Activated CD8-positive, alpha-beta T cell treated with anti-CD3 and anti-CD28 coated beads for 36 hours (primary cell): ENCODE data around the gene HECTD1. TPM values are rescaled to one million over a fixed set of nuclear protein-coding genes. Genes with fewer than 3 reads are reported as not detected.
"Not testable (repeated sequence)": the region's sequence is repeated elsewhere in the genome, so short reads cannot be mapped to it uniquely, and the experiment has no call there.

Source experiments
- ATAC-seq: fragments of 200-7000 bp; cut with Tn5 transposase; one replicate; pipeline ENCODE4 v1.10.0; 2021; ENCODE audit warnings: mild to moderate bottlenecking, moderate library complexity
- CTCF ChIA-PET: fragments of 350-600 bp; sonication (Branson Sonifier 250); formaldehyde crosslinking; loops from one replicate; lab custom pipeline; 2021; ENCODE audit warnings: antibody characterized with exemption; lab: Charles Lee
- POLR2A ChIA-PET: fragments of 350-600 bp; sonication (Branson Sonifier 250); formaldehyde crosslinking; loops from one replicate; lab custom pipeline; 2021; ENCODE audit warnings: antibody characterized with exemption; lab: Charles Lee
- DNase-seq: peaks from one replicate; pipeline ENCODE4 v3.0.0-alpha.2; 2020
- H3K27ac Mint-ChIP-seq: one replicate; pipeline ENCODE4 v1.8.0; 2021; ENCODE audit warnings: mild to moderate bottlenecking, mixed read lengths
- H3K27me3 Mint-ChIP-seq: one replicate; pipeline ENCODE4 v1.8.0; 2021; ENCODE audit warnings: mixed read lengths
- H3K36me3 Mint-ChIP-seq: one replicate; pipeline ENCODE4 v1.8.0; 2021; ENCODE audit warnings: low read depth, mixed read lengths
- H3K4me1 Mint-ChIP-seq: one replicate; pipeline ENCODE4 v1.8.0; 2021; ENCODE audit warnings: low read depth, mixed read lengths
- H3K4me3 Mint-ChIP-seq: one replicate; pipeline ENCODE4 v1.8.0; 2021; ENCODE audit warnings: mild to moderate bottlenecking, moderate library complexity, mixed read lengths
- H3K9me3 Mint-ChIP-seq: one replicate; pipeline ENCODE4 v1.8.0; 2021; ENCODE audit warnings: mixed read lengths
- intact Hi-C: fragments of 100-400 bp; cut with micrococcal nuclease; formaldehyde crosslinking; loops from one replicate; pipeline ENCODE4 v1.10.0; 2022
- total RNA-seq, 2 experiments: library from RNA; stranded (reverse); gene quantifications; one replicate each; pipeline ENCODE4 v1.2.3, GENCODE V29; 2021
- TF ChIP-seq, protein P1 (sequence below): fragments of 200-600 bp; IDR thresholded peaks from one replicate; pipeline ENCODE4 v1.8.0; 2022; ENCODE audit warnings: antibody characterized with exemption, mild to moderate bottlenecking

Gene HECTD1
- total RNA-seq, 2 experiments from 2014 or later: 78.9 to 82.2 TPM

DNA sequence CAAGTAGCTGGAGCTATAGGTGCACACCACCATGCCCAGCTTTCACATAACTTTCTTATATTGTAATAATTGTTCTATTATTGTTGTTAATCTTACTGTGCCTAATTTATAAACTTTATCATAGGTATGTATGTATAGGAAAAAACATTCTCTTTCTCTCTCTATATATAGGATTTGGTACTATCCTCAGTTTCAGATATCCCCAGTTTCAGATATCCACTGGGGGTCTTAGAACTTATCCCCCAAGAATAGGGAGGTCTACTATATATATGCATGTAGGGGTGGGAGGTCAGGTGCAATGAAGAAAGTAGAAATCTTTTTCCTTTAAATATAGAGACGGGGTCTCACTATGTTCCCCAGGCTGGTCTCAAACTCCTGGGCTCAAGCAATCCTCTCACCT is 110.5 kb downstream of the HECTD1 start:
- H3K36me3 Mint-ChIP-seq: peaks cover 21% of the 10 kb centered on the region
- POLR2A ChIA-PET: interaction anchor here (0.6 to 1.8 kb wide), 2 partner anchors 30 to 252 kb away, joined by 3 to 5 read pairs; no protein-coding TSS in a partner anchor
- H3K9me3 Mint-ChIP-seq: no peaks in the 10 kb centered on the region
- no peak overlapping the region for H3K4me3 Mint-ChIP-seq
- no peak for DNase-seq
- TF ChIP-seq, protein P1, sequence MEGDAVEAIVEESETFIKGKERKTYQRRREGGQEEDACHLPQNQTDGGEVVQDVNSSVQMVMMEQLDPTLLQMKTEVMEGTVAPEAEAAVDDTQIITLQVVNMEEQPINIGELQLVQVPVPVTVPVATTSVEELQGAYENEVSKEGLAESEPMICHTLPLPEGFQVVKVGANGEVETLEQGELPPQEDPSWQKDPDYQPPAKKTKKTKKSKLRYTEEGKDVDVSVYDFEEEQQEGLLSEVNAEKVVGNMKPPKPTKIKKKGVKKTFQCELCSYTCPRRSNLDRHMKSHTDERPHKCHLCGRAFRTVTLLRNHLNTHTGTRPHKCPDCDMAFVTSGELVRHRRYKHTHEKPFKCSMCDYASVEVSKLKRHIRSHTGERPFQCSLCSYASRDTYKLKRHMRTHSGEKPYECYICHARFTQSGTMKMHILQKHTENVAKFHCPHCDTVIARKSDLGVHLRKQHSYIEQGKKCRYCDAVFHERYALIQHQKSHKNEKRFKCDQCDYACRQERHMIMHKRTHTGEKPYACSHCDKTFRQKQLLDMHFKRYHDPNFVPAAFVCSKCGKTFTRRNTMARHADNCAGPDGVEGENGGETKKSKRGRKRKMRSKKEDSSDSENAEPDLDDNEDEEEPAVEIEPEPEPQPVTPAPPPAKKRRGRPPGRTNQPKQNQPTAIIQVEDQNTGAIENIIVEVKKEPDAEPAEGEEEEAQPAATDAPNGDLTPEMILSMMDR: no peak
- CTCF ChIA-PET: no interaction called here
- ATAC-seq: no peak
- peaks cover 2% of the 10 kb centered on the region for H3K4me1 Mint-ChIP-seq
- H3K27ac Mint-ChIP-seq: no peak overlapping the region
- intact Hi-C loops: no loop called here
- H3K27me3 Mint-ChIP-seq: no peaks in the 10 kb centered on the region

DNA sequence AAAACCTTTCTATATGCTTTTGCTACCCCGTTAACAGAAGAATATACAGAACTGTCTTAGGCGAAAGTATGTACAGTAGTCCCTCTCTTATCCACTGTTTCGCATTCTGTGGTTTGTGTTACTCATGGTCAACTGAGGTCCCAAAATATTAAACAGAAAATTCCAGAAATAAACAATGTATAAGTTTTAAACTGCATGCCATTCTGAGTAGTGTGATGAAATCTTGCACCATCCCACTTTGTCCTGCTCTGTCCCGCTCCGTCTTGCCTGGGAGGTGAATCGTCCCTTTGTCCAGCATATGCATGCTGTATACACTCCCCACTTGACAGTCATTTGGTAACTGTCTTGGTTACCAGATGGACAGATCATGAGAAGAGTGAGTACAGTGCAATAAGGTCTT is 111.3 kb downstream of the HECTD1 start:
- Mint-ChIP-seq H3K4me1 (peaks cover 2% of the 10 kb centered on the region), H3K27me3 (no peaks in the 10 kb centered on the region), H3K27ac (no peak overlapping the region), H3K36me3 (peaks cover 14% of the 10 kb centered on the region), H3K4me3 (no peak overlapping the region), H3K9me3 (no peaks in the 10 kb centered on the region)
- POLR2A ChIA-PET: interaction anchor here (0.6 kb wide), 1 partner anchor 253 kb away, joined by 3 read pairs; no protein-coding TSS in a partner anchor
- CTCF ChIA-PET: no interaction called here
- ATAC-seq: no peak
- intact Hi-C loops: no loop called here
- TF ChIP-seq, protein P1: no peak
- DNase-seq: no peak

DNA sequence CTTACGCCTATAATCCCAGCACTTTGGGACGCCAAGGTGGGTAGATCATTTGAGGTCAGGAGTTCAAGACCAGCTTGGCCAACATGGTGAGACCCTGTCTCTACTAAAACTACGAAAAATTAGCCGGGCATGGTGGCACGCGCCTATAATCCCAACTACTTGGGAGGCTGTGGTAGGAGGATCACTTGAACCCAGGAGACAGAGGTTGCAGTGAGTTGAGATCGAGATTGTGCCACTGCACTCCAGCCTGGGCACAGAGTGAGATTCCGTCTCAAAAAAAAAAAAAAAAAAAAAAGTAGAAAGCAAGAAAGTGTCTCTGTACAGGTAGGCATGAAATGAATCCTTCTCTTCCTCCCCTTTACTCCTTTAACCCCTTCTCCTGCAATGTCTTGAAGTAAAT is 111.8 kb downstream of the HECTD1 start:
- ATAC-seq, H3K9me3 Mint-ChIP-seq, intact Hi-C loops, H3K4me3 Mint-ChIP-seq, H3K36me3 Mint-ChIP-seq, H3K4me1 Mint-ChIP-seq, H3K27me3 Mint-ChIP-seq, CTCF ChIA-PET, POLR2A ChIA-PET, H3K27ac Mint-ChIP-seq, DNase-seq: not testable (repeated sequence)

DNA sequence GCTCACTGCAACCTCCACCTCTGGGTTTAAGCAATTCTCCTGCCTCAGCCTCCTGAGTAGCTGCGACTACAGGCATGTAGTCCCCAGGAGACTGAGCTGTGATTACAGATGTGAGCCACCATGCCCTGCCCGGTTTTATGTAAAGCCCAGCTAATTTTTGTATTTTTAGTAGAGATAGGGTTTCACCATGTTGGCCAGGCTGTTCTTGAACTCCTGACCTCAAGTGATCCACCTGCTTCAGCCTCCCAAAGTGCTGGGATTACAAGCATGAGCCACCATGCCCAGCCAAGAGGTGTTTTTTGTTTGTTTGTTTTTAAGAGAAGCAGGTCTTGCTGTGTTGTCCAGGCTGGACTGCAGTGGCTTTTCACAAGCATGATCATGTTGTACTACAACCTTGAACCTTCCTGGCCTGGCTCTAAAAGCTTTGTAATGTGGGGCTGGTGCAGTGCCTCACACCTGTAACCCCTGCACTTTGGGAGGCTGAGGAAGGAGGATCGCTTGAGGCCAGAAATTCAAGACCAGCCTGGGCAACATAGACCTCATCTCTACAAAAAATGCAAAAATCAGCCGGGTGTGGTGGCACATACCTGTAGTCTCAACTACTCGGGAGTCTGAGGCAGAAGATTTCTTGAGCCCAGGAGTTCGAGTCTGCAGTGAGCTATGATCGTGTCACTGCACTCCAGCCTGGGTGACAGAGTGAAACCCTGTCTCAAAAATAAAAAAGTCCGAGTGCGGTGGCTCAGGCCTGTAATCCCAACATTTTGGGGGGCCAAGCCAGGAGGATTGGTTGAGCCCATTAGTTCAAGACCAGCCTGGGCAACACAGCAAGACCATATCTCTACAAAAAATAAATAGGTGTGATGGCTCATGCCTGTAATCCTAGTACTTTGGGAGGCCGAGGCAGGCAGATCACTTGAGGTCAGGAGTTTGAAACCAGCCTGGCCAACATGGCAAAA is 113.4 kb downstream of the HECTD1 start:
- ChIA-PET CTCF (interaction anchor here (1.2 kb wide), 1 partner anchor 12 kb away, joined by 6 read pairs; no protein-coding TSS in a partner anchor), POLR2A (interaction anchor here (0.9 kb wide), 1 partner anchor 76 kb away, joined by 3 read pairs; no protein-coding TSS in a partner anchor)
- ATAC-seq, intact Hi-C loops, H3K9me3 Mint-ChIP-seq, H3K27me3 Mint-ChIP-seq, DNase-seq, H3K36me3 Mint-ChIP-seq, H3K4me1 Mint-ChIP-seq, H3K4me3 Mint-ChIP-seq, H3K27ac Mint-ChIP-seq: not testable (repeated sequence)

DNA sequence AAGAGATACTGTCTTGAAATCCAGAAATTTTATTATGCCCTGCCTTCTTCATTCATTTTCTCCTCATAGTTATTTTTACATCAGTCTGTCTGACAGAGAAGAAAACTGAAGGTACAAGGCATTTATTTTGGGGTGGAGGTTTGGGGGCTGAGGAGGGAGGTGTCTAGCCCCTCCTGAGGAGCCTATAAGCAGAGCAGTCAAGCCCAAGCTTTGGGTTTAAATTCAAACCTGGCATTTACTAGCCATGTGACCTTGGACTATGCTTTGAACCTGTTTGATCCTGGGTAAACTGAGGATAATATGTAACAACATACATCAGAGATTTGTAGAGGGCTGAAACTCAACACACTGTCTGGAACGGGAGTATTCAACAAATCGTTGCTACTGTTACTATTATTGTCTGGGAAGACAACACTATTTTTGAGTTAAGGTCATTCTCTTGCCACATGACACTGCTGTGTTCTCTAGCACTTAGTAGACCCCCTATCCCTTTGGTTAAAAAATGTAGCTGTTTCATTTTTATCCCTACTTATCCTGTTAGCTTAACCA is 115.4 kb downstream of the HECTD1 start:
- no peak for ATAC-seq
- Mint-ChIP-seq H3K4me3 (no peak overlapping the region), H3K27me3 (no peaks in the 10 kb centered on the region), H3K36me3 (no peaks in the 10 kb centered on the region), H3K4me1 (no peaks in the 10 kb centered on the region), H3K9me3 (no peaks in the 10 kb centered on the region), H3K27ac (no peak overlapping the region)
- ChIA-PET CTCF (interaction anchor here (0.7 to 1.0 kb wide), 2 partner anchors 10 to 112 kb away, joined by 3 to 4 read pairs; no protein-coding TSS in a partner anchor), POLR2A (no interaction called here)
- intact Hi-C loops: no loop called here
- TF ChIP-seq, protein P1: no peak
- DNase-seq: no peak
